Esophagus squamous epithelium (tissue), 4 donors: Measurements from ENCODE around the gene KMT5B.

Experiments used
- CTCF ChIP-seq, 6 experiments: fragments of 450-650 bp in 4 of 6; fragments of 200-600 bp in 2 of 6; sonication (generic) in 2 of 6; IDR thresholded peaks; one replicate each; pipeline ENCODE4 v1.5.1; 2016 to 2019; ENCODE audit warnings: antibody characterized with exemption in 6 of 6, mild to moderate bottlenecking in 4 of 6, moderate library complexity in 4 of 6
- POLR2A ChIP-seq, 4 donors: fragments of 450-650 bp; IDR thresholded peaks; one replicate each; pipeline ENCODE4 v1.6.1; 2017; ENCODE audit warnings: antibody characterized with exemption in 4 of 4, mild to moderate bottlenecking in 4 of 4, moderate library complexity in 3 of 4

- TF ChIP-seq CTCF (IDR thresholded peaks at IDR 0.05): no peak
- no peak for TF ChIP-seq POLR2A (IDR thresholded peaks at IDR 0.05)
Observed at GRCh38 chr11:68159665-68160064, 53.4 kb downstream of the KMT5B start.
